OCI-LY7 (cell line): Measurements from ENCODE around the gene YIF1B. TPM values are rescaled to one million over a fixed set of nuclear protein-coding genes. Genes with fewer than 3 reads are reported as not detected.

Experiments
- BruUV-seq: library from RNA; stranded (reverse); fragments of 400-500 nt; replicated peaks from 2 replicates; lab custom pipeline; 2021; lab: Mats Ljungman, UMichigan
- CTCF ChIA-PET: fragments of 300-600 bp; sonication (Branson Sonifier 250); formaldehyde crosslinking; loops from one replicate; lab custom pipeline; 2022; ENCODE audit warnings: antibody characterized with exemption; ENCODE audit not compliant: unreplicated experiment; lab: Charles Lee
- POLR2A ChIA-PET: fragments of 300-600 bp; sonication (Branson Sonifier 250); formaldehyde crosslinking; loops from one replicate; lab custom pipeline; 2022; ENCODE audit warnings: antibody characterized with exemption; lab: Charles Lee
- DNase-seq: peaks from one replicate; pipeline ENCODE4 v3.0.0-alpha.2; 2015; ENCODE audit warnings: low spot score
- H2AFZ ChIP-seq: fragments of 200-600 bp; sonication (generic), shearing (Covaris generic); 2 replicates; pipeline ENCODE4 v1.6.1; 2014; ENCODE audit warnings: mild to moderate bottlenecking, antibody characterized with exemption, low read length, moderate library complexity
- H3K27ac ChIP-seq: fragments of 200-600 bp; sonication (generic); 2 replicates; pipeline ENCODE4 v1.5.1; 2014; ENCODE audit warnings: mixed run types, low read depth, mild to moderate bottlenecking, moderate library complexity, low read length, inconsistent platforms; ENCODE audit not compliant: poor library complexity, severe bottlenecking
- H3K36me3 ChIP-seq: fragments of 200-600 bp; sonication (generic); 2 replicates; pipeline ENCODE4 v1.6.1; 2014; ENCODE audit warnings: mild to moderate bottlenecking, antibody characterized with exemption, low read length, moderate library complexity, mixed read lengths; ENCODE audit not compliant: insufficient read depth
- H3K4me1 ChIP-seq: fragments of 200-600 bp; sonication (generic); 2 replicates; pipeline ENCODE4 v1.5.1; 2014; ENCODE audit warnings: mild to moderate bottlenecking, low read length; ENCODE audit not compliant: insufficient read depth, poor library complexity, severe bottlenecking
- H3K4me2 ChIP-seq: fragments of 200-600 bp; sonication (generic); 2 replicates; pipeline ENCODE4 v1.6.1; 2014; ENCODE audit warnings: mild to moderate bottlenecking, low read length
- H3K4me3 ChIP-seq: fragments of 200-600 bp; sonication (generic); 2 replicates; pipeline ENCODE4 v1.5.1; 2014; ENCODE audit warnings: mild to moderate bottlenecking, low read depth, low read length; ENCODE audit not compliant: poor library complexity, severe bottlenecking
- H3K79me2 ChIP-seq: fragments of 200-600 bp; sonication (generic); 2 replicates; pipeline ENCODE4 v1.6.1; 2016; ENCODE audit warnings: low read depth, mild to moderate bottlenecking, low read length, moderate library complexity, mixed read lengths; ENCODE audit not compliant: insufficient read depth
- H3K9me2 ChIP-seq: fragments of 200-600 bp; sonication (generic); 2 replicates; pipeline ENCODE4 v1.6.1; 2016; ENCODE audit warnings: mild to moderate bottlenecking, low read length, mixed read lengths; ENCODE audit not compliant: insufficient read depth
- H3K9me3 ChIP-seq: fragments of 200-600 bp; sonication (generic); 2 replicates; pipeline ENCODE4 v1.6.1; 2014; ENCODE audit warnings: mild to moderate bottlenecking, mixed run types, low read length, mixed read lengths
- H4K20me1 ChIP-seq: fragments of 200-600 bp; sonication (generic); 2 replicates; pipeline ENCODE4 v1.6.1; 2014; ENCODE audit warnings: mild to moderate bottlenecking, antibody characterized with exemption, low read length, moderate library complexity, mixed read lengths; ENCODE audit not compliant: insufficient read depth
- EZH2phosphoT487 ChIP-seq: fragments of 200-600 bp; sonication (generic); IDR thresholded peaks from 2 replicates; pipeline ENCODE4 v1.6.1; 2018; ENCODE audit warnings: low read depth, borderline replicate concordance, mild to moderate bottlenecking, mixed run types, antibody characterized with exemption, low read length, moderate library complexity, mixed read lengths
- intact Hi-C: fragments of 100-400 bp; cut with micrococcal nuclease; formaldehyde crosslinking; loops from one replicate; pipeline ENCODE4 v1.10.0; 2022; ENCODE audit not compliant: unreplicated experiment
- small RNA-seq: library from RNA; depleted of rRNA; stranded (forward); fragments of <200 nt; gene quantifications from one replicate; pipeline ENCODE3, GENCODE V24; 2014
- total RNA-seq, 2 experiments: library from RNA; depleted of rRNA in 1 of 2; stranded (reverse); fragments of >200 nt in 1 of 2; shearing (Covaris generic) in 1 of 2; gene quantifications; 2 replicates each; pipeline ENCODE4 v1.2.3, GENCODE V29; 2014 to 2022
- TF ChIP-seq, protein P1 (sequence below): fragments of 200-600 bp; sonication (generic); conservative IDR thresholded peaks from 2 replicates; pipeline ENCODE4 v1.5.1; 2014; ENCODE audit warnings: mild to moderate bottlenecking, antibody characterized with exemption, low read length, moderate library complexity, mixed read lengths

The YIF1B gene
- total RNA-seq, 2 experiments from 2014 or later, result 64.3 to 68.3 TPM

DNA sequence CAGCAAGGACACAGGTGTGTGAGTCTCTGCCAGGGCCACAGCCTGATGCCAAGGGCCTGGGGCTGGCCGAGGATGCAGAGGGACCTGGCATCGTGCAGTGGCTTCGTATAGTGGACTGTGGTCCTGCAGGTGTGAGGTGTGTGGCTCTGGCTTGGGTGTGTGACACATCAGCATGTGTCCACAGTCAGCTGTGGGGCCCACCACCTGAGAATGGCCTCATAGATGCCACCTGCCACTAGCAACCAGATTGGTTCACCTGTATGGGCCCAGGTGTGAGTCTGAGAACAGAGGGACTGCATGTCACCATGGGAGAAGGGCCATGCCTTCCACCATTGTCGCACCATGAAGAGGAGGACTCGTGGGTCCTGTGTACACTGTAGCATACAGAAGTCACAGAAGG is 62.0 kb downstream of the YIF1B start:
- no peak overlapping the region for H3K4me2 ChIP-seq
- H3K36me3 ChIP-seq, result no peaks in the 10 kb centered on the region
- no peak for DNase-seq
- no peaks in the 10 kb centered on the region for H3K79me2 ChIP-seq
- no peaks in the 10 kb centered on the region for H3K9me3 ChIP-seq
- H3K4me3 ChIP-seq, result no peak overlapping the region
- CTCF ChIA-PET, result no interaction called here
- TF ChIP-seq, protein P1, sequence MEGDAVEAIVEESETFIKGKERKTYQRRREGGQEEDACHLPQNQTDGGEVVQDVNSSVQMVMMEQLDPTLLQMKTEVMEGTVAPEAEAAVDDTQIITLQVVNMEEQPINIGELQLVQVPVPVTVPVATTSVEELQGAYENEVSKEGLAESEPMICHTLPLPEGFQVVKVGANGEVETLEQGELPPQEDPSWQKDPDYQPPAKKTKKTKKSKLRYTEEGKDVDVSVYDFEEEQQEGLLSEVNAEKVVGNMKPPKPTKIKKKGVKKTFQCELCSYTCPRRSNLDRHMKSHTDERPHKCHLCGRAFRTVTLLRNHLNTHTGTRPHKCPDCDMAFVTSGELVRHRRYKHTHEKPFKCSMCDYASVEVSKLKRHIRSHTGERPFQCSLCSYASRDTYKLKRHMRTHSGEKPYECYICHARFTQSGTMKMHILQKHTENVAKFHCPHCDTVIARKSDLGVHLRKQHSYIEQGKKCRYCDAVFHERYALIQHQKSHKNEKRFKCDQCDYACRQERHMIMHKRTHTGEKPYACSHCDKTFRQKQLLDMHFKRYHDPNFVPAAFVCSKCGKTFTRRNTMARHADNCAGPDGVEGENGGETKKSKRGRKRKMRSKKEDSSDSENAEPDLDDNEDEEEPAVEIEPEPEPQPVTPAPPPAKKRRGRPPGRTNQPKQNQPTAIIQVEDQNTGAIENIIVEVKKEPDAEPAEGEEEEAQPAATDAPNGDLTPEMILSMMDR, result no peak
- TF ChIP-seq EZH2phosphoT487, result no peak
- H3K27ac ChIP-seq, result no peak overlapping the region
- no peaks in the 10 kb centered on the region for H4K20me1 ChIP-seq
- H3K9me2 ChIP-seq, result no peaks in the 10 kb centered on the region
- H2AFZ ChIP-seq, result no peak overlapping the region
- no TSS peak for BruUV-seq
- POLR2A ChIA-PET, result no interaction called here
- intact Hi-C loops, result no loop called here
- H3K4me1 ChIP-seq, result peaks cover 5% of the 10 kb centered on the region

Small RNAs within 50 kb of the gene (small RNA-seq; reads per million reads assigned to genes)
- gene RF00019, result not detected

Other genes starting within 250 kb of the YIF1B start
- gene DPF1, start 91.7 kb downstream of the YIF1B start, total RNA-seq (2014; rRNA removed; shearing (Covaris generic)), result 6.5 and 7.6 TPM in 2 replicates
- gene DPF1, start 91.7 kb downstream of the YIF1B start, total RNA-seq (2022), result 11.3 and 11.4 TPM in 2 replicates
- not detected in 2 replicates for gene PPP1R14A, start 59.6 kb downstream of the YIF1B start, total RNA-seq (2014; rRNA removed; shearing (Covaris generic))
- gene PPP1R14A, start 59.6 kb downstream of the YIF1B start, total RNA-seq (2022), result not detected in 2 replicates
- gene SPINT2, start 51.4 kb downstream of the YIF1B start, total RNA-seq (2014; rRNA removed; shearing (Covaris generic)), result 36.7 and 59.5 TPM in 2 replicates
- 77.2 and 82.2 TPM in 2 replicates for gene SPINT2, start 51.4 kb downstream of the YIF1B start, total RNA-seq (2022)
- gene C19orf33, start 11.7 kb downstream of the YIF1B start, total RNA-seq (2014; rRNA removed; shearing (Covaris generic)), result not detected in 2 replicates
- not detected in 2 replicates for gene C19orf33, start 11.7 kb downstream of the YIF1B start, total RNA-seq (2022)
- gene KCNK6, start 3.9 kb upstream of the YIF1B start, total RNA-seq (2014; rRNA removed; shearing (Covaris generic)), result 1.7 and 1.8 TPM in 2 replicates
- 5.4 and 6.9 TPM in 2 replicates for gene KCNK6, start 3.9 kb upstream of the YIF1B start, total RNA-seq (2022)
- 1.9 and 4.3 TPM in 2 replicates for gene CATSPERG, start 19.9 kb upstream of the YIF1B start, total RNA-seq (2014; rRNA removed; shearing (Covaris generic))
- gene CATSPERG, start 19.9 kb upstream of the YIF1B start, total RNA-seq (2022), result 8.3 and 9.4 TPM in 2 replicates
- gene PSMD8, start 58.6 kb upstream of the YIF1B start, total RNA-seq (2014; rRNA removed; shearing (Covaris generic)), result 224 and 238 TPM in 2 replicates
- gene PSMD8, start 58.6 kb upstream of the YIF1B start, total RNA-seq (2022), result 158 and 169 TPM in 2 replicates
- not detected in 2 replicates for gene GGN, start 72.1 kb upstream of the YIF1B start, total RNA-seq (2014; rRNA removed; shearing (Covaris generic))
- 0.74 TPM in 1 of 2 replicates, not detected in the other for gene GGN, start 72.1 kb upstream of the YIF1B start, total RNA-seq (2022)
- gene SPRED3, start 72.8 kb upstream of the YIF1B start, total RNA-seq (2014; rRNA removed; shearing (Covaris generic)), result 0.09 and 1.0 TPM in 2 replicates
- 2.1 and 3.0 TPM in 2 replicates for gene SPRED3, start 72.8 kb upstream of the YIF1B start, total RNA-seq (2022)
- 21.9 and 32.8 TPM in 2 replicates for gene FAM98C, start 87.1 kb upstream of the YIF1B start, total RNA-seq (2014; rRNA removed; shearing (Covaris generic))
- gene FAM98C, start 87.1 kb upstream of the YIF1B start, total RNA-seq (2022), result 30.4 and 31.1 TPM in 2 replicates
- gene RASGRP4, start 110.3 kb upstream of the YIF1B start, total RNA-seq (2014; rRNA removed; shearing (Covaris generic)), result not detected in 2 replicates
- not detected in 2 replicates for gene RASGRP4, start 110.3 kb upstream of the YIF1B start, total RNA-seq (2022)
- gene RYR1, start 117.7 kb upstream of the YIF1B start, total RNA-seq (2014; rRNA removed; shearing (Covaris generic)), result 0.15 and 0.54 TPM in 2 replicates
- gene RYR1, start 117.7 kb upstream of the YIF1B start, total RNA-seq (2022), result 0.61 and 1.4 TPM in 2 replicates